HG02759 (cell line): ENCODE data around the gene IRF2BP2.

Source experiments
- ATAC-seq: cut with Tn5 transposase; IDR thresholded peaks from one replicate; pipeline ENCODE4 v1.9.1; 2021; ENCODE audit warnings: mild to moderate bottlenecking, moderate library complexity; ENCODE audit not compliant: unreplicated experiment

Gene IRF2BP2

GRCh38 chr1:234614081-234614489, 4.1 kb upstream of the IRF2BP2 start:
- no peak for ATAC-seq

- no peak for ATAC-seq
Measured at GRCh38 chr1:234613128-234613875, 3.3 kb upstream of the IRF2BP2 start.

- peak; percentile 31 for ATAC-seq
Measured at GRCh38 chr1:234612352-234613127, 2.6 kb upstream of the IRF2BP2 start.

GRCh38 chr1:234611847-234612351, 1.9 kb upstream of the IRF2BP2 start:
- no peak for ATAC-seq

- ATAC-seq = peak; percentile 24
Measured at GRCh38 chr1:234611225-234611846, 1.4 kb upstream of the IRF2BP2 start.

GRCh38 chr1:234610666-234611224, 767 bp upstream of the IRF2BP2 start:
- peak; percentile 54 for ATAC-seq

- ATAC-seq = no peak
Measured at GRCh38 chr1:234609691-234610042, 311 bp downstream of the IRF2BP2 start.

- no peak for ATAC-seq
Measured at GRCh38 chr1:234608911-234609690, 877 bp downstream of the IRF2BP2 start.

GRCh38 chr1:234608025-234608910, 1.7 kb downstream of the IRF2BP2 start:
- ATAC-seq = peak; percentile 22

GRCh38 chr1:234607109-234608024, 2.6 kb downstream of the IRF2BP2 start:
- ATAC-seq = no peak

GRCh38 chr1:234606784-234607108, 3.2 kb downstream of the IRF2BP2 start:
- no peak for ATAC-seq

- ATAC-seq = no peak
Measured at GRCh38 chr1:234605983-234606783, 3.8 kb downstream of the IRF2BP2 start.

GRCh38 chr1:234605399-234605982, 4.5 kb downstream of the IRF2BP2 start:
- ATAC-seq = no peak

GRCh38 chr1:234604495-234605398, 5.2 kb downstream of the IRF2BP2 start:
- ATAC-seq = no peak

GRCh38 chr1:234603221-234604204, 6.5 kb downstream of the IRF2BP2 start:
- ATAC-seq = no peak
